ENCODE results near the gene IL3RA.
"Not testable (repeated sequence)": the region's sequence is repeated elsewhere in the genome, so short reads cannot be mapped to it uniquely, and the experiment has no call there.

IL3RA gene

DNA sequence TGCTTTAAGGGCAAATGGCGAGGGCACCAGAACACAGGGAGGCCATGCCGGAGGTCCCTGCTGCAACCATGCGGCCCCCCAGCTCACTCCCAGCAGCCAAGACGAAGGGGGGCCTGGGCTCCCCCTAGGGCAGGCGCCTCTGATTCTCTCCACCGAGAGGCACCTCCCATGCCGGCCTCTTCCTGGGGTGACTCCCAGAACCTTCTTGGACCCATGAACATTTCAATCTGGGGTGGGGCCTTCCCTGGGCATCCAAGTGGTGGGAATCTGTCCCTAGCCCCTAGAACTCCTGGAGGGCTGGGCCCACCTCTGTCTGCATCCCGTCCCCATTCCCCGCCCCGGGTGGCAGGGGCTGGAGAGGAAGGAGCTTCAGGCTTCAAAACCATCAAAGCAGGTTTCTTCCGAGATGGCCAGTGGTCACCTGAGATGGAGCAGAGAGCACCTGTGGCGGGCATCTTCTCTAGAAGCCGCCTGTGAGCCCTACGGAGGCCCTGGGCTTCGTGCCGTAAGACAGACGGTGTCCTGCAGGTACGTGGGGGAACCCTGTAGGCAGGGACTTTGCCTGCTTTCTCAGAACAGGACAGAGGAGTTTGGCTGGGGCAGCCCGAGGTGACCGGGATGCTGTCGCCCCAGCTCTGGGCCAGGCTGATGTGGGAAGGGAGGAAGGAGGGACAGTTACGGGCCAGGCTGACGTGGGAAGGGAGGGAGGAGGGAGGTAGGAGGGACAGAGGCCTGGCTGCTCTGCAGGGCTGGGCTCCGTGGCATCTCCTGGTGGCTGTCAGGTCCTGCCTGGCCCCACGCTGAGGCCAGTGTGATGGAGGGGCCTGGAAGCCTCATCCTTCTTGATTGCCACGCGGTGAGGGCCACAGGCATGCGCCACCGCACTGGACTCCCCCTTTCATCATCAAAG is 62.1 kb downstream of the IL3RA start:
- no peak for DNase-seq (ENCODE audit: low read depth in 2 of 3, low spot score in 1 of 3)

DNA sequence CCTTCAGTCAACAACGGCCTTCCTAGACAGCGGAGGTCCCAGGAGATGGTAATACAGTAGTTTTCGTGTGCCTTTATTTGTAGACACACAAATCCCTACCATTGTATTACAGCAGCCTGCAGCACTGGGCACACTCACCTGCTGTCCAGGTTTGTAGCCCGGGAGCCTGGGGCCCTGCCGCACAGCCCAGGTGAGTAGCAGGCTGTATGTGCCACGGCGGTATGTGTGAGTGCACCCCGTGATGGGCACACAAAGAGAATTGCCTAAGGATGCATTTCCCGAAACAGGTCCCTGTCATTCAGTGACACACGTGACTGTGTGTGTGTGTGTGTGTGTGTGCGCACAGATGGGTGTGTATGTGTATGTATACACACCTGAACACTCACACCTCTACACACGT is 63.5 kb downstream of the IL3RA start:
- no peak for DNase-seq (ENCODE audit: low read depth in 2 of 3, low spot score in 1 of 3)

DNA sequence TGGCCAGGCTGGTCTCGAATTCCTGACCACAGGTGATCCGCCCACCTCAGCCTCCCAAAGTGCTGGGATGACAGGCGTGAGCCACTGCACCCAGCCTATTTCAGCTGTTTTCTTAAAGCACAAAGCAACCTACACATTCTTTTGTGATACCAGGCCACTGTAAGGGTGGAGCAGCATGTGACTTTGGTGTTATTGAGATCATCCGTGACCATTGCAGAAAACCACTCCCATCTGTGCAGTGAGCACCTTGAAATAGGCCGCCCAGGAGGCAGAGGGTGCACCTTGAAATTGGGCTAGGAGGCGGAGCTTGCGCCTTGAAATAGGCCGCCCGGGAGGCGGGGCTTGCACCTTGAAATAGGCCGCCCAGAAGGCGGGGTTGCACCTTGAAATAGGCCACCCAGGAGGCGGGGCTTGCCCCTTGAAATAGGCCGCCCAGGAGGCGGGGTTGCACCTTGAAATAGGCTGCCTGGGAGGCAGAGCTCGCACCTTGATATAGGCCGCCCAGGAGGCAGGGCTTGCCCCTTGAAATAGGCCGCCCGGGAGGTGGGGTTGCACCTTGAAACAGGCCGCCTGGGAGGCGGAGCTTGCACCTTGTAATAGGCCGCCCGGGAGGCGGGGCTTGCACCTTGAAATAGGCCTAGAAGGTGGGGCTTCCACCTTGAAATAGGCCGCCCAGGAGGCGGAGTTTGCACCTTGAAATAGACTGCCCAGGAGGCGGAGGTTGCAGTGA is 64.3 kb downstream of the IL3RA start:
- DNase-seq (ENCODE audit: low read depth in 2 of 3, low spot score in 1 of 3): no peak

DNA sequence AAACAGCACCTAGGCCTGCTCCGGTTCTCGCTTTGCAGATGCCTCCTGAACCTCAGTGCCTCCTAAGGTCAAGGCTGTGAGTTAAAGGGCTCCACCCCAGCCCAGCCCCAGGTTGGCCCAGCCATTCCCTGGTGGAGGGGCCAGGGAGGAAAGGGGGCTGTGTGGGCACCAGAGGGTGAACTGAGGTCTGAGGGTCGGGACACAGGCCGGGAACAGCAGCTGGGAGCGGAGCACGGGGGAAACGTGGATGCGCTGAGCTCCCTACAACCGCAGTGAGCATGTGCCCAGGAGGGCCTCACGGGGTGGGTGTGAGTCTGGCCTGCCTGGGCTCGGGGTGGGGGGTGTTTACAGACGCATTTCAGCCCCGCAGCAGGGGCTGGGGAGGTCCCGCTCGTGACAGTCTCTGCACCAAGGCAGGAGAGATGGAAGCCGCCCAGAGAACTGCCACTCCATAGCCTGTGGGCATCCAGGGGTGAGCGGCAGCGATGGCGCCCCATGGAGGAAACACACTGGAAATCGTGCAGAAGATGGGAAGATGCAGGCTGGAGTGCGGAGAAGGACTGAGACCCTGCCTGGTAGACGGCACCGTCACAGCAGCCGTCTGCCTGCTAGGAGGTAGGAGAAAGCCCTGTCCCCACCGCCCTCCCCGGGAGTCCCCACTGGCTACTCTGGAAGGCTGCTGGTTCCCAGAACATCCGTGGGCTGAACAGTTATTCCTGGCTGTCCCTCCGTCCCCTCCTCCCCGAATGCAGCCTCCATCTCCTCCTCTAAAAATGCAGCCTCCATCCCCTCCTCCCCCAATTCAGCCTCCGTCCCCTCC is 65.2 kb downstream of the IL3RA start:
- DNase-seq (ENCODE audit: low read depth in 2 of 3, low spot score in 1 of 3): no peak

- DNase-seq (ENCODE audit: low read depth in 2 of 3, low spot score in 1 of 3): no peak
Measured at GRCh38 chrX:1403228-1403627, 66.6 kb downstream of the IL3RA start.

DNA sequence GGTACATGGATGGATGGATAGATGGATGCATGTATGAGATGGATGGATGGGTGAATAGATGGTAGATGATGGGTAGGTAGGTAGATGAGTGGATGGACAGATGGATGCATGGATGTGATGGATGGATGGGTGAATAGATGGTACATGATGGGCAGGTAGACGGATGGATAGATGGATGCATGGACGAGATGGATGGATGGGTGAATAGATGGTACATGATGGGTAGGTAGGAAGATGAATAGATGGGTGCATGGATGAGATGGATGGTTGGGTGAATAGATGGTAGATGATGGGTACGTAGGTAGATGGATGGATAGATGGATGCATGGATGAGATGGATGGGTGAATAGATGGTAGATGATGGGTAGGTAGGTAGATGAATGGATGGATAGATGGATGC is 67.3 kb downstream of the IL3RA start:
- DNase-seq (ENCODE audit: low read depth in 2 of 3, low spot score in 1 of 3): not testable (repeated sequence)

DNA sequence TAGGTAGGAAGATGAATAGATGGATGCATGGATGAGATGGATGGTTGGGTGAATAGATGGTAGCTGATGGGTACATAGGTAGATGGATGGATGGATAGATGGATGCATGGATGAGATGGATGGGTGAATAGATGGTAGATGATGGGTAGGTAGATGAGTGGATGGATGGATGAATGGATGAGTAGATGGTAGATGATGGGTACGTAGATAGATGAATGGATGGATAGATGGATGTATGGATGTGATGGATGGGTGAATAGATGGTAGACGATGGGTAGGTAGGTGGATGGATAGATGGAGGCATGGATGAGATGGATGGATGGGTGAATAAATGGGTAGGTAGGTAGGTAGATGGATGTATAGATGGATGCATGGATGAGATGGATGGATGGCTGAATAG is 69.2 kb downstream of the IL3RA start:
- not testable (repeated sequence) for DNase-seq (ENCODE audit: low read depth in 2 of 3, low spot score in 1 of 3)

DNA sequence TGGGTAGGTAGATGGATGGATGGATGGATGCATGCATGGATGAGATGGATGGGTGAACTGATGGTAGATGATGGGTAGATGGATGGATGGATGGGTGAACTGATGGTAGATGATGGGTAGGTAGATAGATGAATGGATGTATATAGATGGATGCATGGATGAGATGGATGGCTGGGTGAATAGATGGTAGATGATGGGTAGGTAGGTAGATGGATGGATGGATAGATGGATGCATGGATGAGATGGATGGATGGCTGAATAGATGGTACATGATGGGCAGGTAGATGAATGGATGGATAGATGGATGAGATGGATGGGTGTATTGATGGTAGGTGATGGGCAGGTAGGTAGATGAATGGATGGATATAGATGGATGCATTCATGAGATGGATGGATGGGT is 70.5 kb downstream of the IL3RA start:
- no peak for DNase-seq (ENCODE audit: low read depth in 2 of 3, low spot score in 1 of 3)

GRCh38 chrX:1411326-1411725 is 74.7 kb downstream of the IL3RA start:
- no peak for DNase-seq (ENCODE audit: low read depth in 2 of 3, low spot score in 1 of 3)

DNA sequence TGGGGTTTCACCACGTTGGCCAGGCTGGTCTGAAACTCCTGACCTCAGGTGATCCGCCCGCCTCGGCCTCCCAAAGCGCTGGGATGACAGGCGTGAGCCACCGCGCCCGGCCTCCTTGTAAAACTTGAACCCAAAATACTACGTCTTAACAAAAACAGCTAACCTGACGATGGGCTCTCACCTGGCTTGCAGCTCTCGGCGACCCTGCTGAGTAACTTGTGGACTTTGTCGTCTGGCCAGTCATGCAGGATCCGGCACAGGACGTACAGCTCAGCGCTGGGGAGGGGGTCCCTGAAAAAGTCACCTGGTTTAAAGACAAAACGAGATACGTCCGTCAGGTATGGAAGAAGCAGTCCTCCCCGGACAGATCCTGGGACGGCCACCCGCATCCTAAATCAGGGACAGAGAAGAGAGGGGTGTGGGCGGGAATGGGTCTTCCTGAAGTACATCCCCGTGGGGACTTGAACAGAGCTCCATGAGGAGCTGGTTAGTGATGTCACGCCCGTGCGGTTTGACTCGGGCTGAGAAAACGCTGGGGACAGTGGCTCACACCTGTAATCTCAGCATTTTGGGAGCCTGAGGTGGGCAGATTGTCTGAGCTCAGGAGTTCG is 76.1 kb downstream of the IL3RA start:
- no peak for DNase-seq (ENCODE audit: low read depth in 2 of 3, low spot score in 1 of 3)

DNA sequence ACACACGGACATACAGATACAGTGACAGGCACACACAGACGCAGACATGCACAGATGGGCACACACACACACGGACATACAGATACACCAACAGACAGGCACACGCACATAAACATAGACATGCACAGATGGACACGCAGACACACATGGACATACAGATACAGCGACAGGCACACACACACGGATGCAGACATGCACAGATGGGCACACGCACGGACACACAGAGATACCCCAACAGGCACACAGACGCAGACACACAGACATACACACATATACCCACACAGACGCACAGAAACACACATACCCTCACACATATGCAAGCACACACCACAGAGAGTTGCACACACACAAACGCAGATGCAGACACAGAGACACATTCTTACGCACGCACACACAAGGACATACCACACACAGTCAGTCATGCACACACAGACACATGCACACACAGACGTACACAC is 79.8 kb downstream of the IL3RA start:
- no peak for DNase-seq (ENCODE audit: low read depth in 2 of 3, low spot score in 1 of 3)

DNA sequence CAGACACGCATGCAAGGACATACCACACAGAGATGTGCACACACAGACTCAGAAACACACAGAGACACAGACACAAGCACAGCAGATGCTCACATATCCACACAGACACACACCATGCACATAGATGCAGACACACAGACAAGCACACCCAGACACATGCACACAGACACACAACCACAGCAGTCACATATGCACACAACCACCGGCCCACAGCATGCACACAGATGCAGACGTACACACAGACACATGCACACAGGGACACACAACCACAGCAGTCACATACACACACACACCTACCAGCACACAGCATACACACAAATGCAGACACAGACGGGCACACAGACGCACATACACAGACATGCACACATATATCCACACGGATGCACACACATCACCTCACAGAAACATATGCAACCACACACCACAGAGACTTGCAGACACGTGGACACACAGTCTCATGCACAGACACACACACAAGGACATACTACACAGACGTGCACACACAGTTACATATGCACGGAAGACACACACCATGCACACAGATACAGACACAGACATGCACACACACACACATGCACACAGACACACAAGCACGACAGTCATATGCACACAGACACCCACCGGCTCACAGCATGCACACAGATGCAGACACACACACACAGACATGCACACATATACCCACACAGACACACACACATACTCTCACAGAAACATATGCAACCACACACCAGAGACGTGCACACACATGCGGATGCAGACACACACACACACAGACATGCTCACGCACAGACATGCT is 80.6 kb downstream of the IL3RA start:
- no peak for DNase-seq (ENCODE audit: low read depth in 2 of 3, low spot score in 1 of 3)

GRCh38 chrX:1417921-1418771 is 81.6 kb downstream of the IL3RA start:
- no peak for DNase-seq (ENCODE audit: low read depth in 2 of 3, low spot score in 1 of 3)

DNA sequence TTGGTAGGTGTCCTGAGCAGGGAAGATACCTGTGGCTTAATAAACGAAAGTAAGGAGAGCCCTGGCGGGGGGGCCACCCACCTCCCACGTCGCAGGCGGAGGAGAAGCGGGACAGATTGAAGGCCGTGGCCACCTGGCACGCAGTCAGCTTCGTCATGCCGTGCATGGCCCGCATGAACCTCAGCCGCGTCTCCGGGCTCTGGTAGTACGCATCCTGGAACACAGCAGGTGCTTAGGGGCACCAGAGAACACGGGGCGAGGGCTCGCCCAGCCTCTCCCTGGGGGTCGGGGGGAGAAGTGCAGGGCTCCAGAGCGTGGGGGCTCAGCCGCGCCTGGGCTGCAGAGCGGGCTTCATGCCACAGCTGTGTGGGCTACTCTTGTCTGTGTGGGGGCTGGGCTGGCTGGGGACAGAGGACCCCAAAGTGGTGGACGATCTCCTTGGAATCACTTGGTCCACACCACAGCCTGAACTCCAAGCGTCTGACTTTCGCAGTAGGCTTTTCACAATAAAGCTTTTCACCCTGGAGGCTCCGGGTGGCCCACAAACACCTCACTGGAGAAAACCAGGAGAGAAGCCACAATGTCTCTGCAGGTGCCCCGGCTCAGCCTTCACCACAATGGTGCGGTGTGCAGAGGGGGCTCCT is 82.4 kb downstream of the IL3RA start:
- no peak for DNase-seq (ENCODE audit: low read depth in 2 of 3, low spot score in 1 of 3)

GRCh38 chrX:1419545-1420355 is 83.2 kb downstream of the IL3RA start:
- DNase-seq (ENCODE audit: low read depth in 2 of 3, low spot score in 1 of 3): no peak

GRCh38 chrX:1420371-1420770 is 83.8 kb downstream of the IL3RA start:
- DNase-seq (ENCODE audit: low read depth in 2 of 3, low spot score in 1 of 3): no peak

- no peak for DNase-seq (ENCODE audit: low read depth in 2 of 3, low spot score in 1 of 3)
Measured at GRCh38 chrX:1421433-1422134, 85.0 kb downstream of the IL3RA start.

DNA sequence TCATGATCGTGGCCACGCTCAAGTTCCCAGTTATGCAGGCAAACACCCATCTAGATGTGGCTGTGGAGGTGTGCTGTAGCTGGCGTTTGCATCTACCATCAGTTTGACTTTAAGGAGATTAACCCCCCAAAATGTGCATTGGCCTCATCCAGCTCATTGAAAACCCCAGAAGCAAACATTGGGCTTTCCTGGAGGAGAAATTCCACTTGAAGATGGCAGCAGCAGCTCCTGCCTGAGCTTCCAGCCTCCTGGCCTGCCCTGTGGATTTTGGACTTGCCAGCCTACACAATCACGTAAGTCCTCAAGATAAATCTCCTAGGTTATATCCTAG is 85.5 kb downstream of the IL3RA start:
- DNase-seq (ENCODE audit: low read depth in 2 of 3, low spot score in 1 of 3): no peak

All from stimulated activated CD4-positive, alpha-beta T cell treated with anti-CD3 and anti-CD28 coated beads, Interleukin-12 subunit alpha, Interleukin-12 subunit beta, amount 100 ng/mL, for 48 hours (primary cell).